A673 (cell line): ENCODE measurements around the gene METTL9.

ENCODE experiments used
- CTCF ChIP-seq: fragments of 300-800, 200-600 bp; sonication (generic); conservative IDR thresholded peaks from 2 replicates; pipeline ENCODE4 v1.5.1; 2017; ENCODE audit warnings: low read depth, mild to moderate bottlenecking, antibody characterized with exemption, low read length, moderate library complexity, mixed read lengths
- EZH2 ChIP-seq: fragments of 200-600 bp; sonication (generic); IDR thresholded peaks from 2 replicates; pipeline ENCODE4 v1.6.1; 2017; ENCODE audit warnings: borderline replicate concordance, low read depth, mild to moderate bottlenecking, mixed read lengths, antibody characterized with exemption, low read length; ENCODE audit not compliant: poor library complexity, severe bottlenecking

- TF ChIP-seq CTCF (no peak), EZH2 (no peak)
Observed at GRCh38 chr16:21698169-21699032, 99.0 kb downstream of the METTL9 start.
